Stomach smooth muscle (tissue), 2 donors: ENCODE results near the gene TMEM54.

Source experiments
- H3K27ac ChIP-seq: one replicate; pipeline ENCODE4 v1.7.0; 2013; ENCODE audit warnings: mild to moderate bottlenecking, low read length, inconsistent platforms
- H3K27me3 ChIP-seq, 2 donors: one replicate each; pipeline ENCODE4 v1.7.0; 2013; ENCODE audit warnings: low read length in 2 of 2; ENCODE audit not compliant: insufficient read depth in 2 of 2, control insufficient read depth in 1 of 2
- H3K36me3 ChIP-seq, 2 donors: one replicate each; pipeline ENCODE4 v1.7.0; 2013; ENCODE audit warnings: low read length in 2 of 2; ENCODE audit not compliant: control insufficient read depth in 2 of 2, insufficient read depth in 2 of 2
- H3K4me1 ChIP-seq: one replicate; pipeline ENCODE4 v1.7.0; 2013; ENCODE audit warnings: low read length; ENCODE audit not compliant: control insufficient read depth, insufficient read depth
- H3K4me3 ChIP-seq, 2 donors: one replicate each; pipeline ENCODE4 v1.7.0; 2013; ENCODE audit warnings: low read length in 2 of 2
- H3K9ac ChIP-seq, 2 donors: one replicate each; pipeline ENCODE4 v1.7.0; 2013; ENCODE audit warnings: low read length in 2 of 2, mild to moderate bottlenecking in 1 of 2
- H3K9me3 ChIP-seq, 2 donors: one replicate each; pipeline ENCODE4 v1.7.0; 2013; ENCODE audit warnings: low read length in 2 of 2; ENCODE audit not compliant: control insufficient read depth in 2 of 2
- donor health status: healthy.
- donor health status: Pancreatic carcinoma.

The TMEM54 gene

DNA sequence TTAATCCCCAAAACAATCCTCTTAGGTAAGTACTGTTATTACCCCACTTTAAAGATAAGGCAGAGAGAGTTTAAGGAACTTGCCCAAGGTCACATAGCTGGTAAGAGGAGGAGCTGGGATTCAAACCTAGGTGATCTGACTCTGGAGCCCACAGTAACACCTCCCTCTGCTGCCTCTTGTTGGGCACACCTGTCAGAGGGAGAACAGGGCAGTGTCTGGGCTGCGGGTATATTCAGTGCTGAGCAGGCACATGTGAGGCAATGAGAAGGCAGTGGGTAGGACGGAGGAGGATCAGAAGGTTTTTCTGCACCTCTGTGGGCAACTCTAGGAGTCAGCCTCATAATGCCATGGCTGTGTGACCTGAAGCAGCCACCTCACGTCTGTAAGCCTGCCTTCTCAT is 13.1 kb downstream of the TMEM54 start:
- Histone ChIP-seq H3K4me1 (peaks cover 9% of the 10 kb centered on the region), H3K36me3 (no peaks in the 10 kb centered on the region), H3K4me3 (no peak overlapping the region), H3K27ac (no peak overlapping the region), H3K9ac (no peak overlapping the region), H3K9me3 (no peaks in the 10 kb centered on the region), H3K27me3 (peaks cover 47 to 57% of the 10 kb centered on the region in 2 donors)

DNA sequence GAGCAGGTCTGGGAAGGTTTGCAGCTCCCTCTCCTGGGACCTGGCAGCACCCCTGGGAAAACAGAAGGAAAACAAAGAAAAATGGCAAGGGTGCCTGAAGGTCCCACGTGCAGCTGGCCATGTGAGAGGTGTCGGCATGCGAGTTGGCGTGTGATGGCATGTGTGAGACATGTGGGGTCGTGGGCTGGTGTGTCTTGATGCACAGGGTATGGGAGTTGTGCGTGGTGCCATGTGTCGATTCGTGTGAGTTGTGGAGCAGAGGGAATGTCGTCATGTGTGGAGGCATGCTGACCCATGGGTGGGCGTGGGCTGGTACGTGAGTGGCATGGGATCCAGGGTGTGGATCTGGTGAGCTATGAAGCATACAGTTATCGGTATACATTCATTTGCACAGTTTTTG is 13.6 kb downstream of the TMEM54 start:
- H3K9me3 ChIP-seq = no peaks in the 10 kb centered on the region
- H3K9ac ChIP-seq = no peak overlapping the region
- peaks cover 4% of the 10 kb centered on the region for H3K4me1 ChIP-seq
- peaks cover 45 to 52% of the 10 kb centered on the region in 2 donors for H3K27me3 ChIP-seq
- no peak overlapping the region for H3K4me3 ChIP-seq
- no peak overlapping the region for H3K27ac ChIP-seq
- no peaks in the 10 kb centered on the region for H3K36me3 ChIP-seq

DNA sequence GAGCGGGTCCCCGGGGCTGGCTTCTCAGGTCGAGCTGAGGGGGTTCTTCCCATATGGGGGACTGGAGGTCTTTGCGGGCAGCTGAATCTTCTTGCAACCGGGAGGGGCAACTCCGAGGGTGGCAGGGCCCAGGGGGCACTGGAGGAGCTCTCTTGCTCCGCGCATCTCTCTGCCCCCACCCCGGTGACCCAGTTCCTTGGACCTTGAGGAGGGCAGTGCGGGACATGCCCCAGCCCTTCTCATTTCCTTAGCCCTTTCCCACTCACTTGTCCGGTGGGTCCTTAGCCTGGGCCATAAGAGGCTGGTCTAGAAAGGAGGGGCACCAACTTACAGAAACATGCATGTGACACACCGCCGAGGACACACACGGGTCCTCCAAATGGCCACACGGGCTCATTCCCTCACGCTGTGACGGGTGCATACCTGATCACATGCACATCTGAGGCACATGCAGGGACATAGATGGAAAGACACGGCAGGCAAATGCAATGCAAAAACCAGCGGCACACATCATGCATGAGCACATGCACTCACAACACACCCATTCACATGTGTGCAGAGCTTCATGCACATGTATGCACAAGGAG is 14.3 kb downstream of the TMEM54 start:
- Histone ChIP-seq H3K4me3 (no peak overlapping the region), H3K4me1 (peaks cover 8% of the 10 kb centered on the region), H3K27me3 (peaks cover 38 to 45% of the 10 kb centered on the region in 2 donors), H3K27ac (no peak overlapping the region), H3K9me3 (no peaks in the 10 kb centered on the region), H3K36me3 (no peaks in the 10 kb centered on the region), H3K9ac (no peak overlapping the region)

DNA sequence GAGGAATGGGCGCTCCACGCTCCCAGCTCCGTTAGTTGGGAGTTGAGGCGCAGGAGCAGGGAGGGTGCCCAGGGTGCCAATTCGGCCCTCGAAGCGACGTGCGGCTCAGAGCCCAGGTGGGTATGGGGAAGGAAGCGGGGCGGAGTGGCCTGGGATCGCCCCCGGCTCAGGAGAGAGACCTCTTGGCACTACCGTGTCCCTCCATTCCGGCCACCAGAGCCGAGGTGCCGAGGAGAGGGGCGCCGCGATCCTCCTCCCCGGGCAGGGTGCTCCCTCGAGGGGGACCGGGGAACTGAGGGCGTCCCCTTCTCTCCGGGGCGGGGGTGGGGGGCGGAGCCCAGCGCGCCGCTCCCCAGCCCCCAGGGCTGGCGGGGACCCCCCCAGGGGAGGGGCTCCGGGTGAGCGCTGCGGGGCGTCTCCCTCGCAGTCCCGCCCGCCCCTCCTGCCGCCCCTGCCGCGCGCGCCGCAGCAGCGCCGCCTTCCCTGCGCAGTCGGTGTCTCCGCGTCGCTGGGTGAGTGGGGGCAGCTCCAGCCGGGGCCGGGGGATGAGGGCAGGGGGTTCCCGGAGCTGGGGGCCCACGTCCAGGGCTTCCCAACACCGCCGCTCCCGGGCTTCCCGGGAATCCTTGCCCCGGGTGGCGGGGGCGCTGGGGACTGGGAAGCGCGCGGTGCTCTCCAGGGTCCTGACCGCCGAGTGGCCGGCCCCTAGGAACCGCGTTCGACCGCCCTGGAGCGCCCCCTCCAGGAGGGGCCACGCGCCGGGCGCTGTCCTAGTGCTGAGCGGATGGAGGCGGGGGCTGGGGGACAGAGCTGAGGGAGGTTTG is 15.0 kb downstream of the TMEM54 start, which contains the start of gene HPCA:
Gene HPCA (plus strand): TSS at position 488 of the 824 bp plus-strand sequence. CDS start 2,408 bp downstream, outside the sequence.
- H3K9ac ChIP-seq = no peak within 1 kb of the TSS

DNA sequence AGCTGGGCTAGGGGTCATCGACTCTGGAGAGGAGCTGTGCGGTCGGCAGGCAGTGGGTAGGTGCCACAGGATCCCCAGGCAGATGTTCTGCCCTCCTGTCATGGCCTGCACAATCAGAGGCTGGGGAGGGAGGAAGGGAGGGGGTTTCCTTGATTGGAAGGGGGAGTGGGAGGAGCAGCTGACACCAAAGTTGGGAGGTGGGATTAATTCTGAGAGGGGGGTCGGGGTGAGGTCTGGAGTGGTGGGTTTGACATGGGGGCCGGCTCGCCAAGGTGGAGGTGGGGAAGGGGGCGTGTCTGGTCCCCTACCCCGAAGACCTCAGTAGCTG is 15.5 kb downstream of the TMEM54 start:
- no peak overlapping the region for H3K4me3 ChIP-seq
- peaks cover 18% of the 10 kb centered on the region for H3K4me1 ChIP-seq
- H3K9ac ChIP-seq = no peak overlapping the region
- H3K27ac ChIP-seq = no peak overlapping the region
- H3K36me3 ChIP-seq = no peaks in the 10 kb centered on the region
- peaks cover 36 to 38% of the 10 kb centered on the region in 2 donors for H3K27me3 ChIP-seq
- H3K9me3 ChIP-seq = no peaks in the 10 kb centered on the region

More for the DNA sequence above, 15.0 kb downstream of the TMEM54 start, which contains the start of gene HPCA:
- peaks cover 15% of the 10 kb centered on the region for H3K4me1 ChIP-seq
- H3K4me3 ChIP-seq = no peak within 1 kb of the TSS
- H3K27ac ChIP-seq = no peak within 1 kb of the TSS
- peaks cover 36 to 42% of the 10 kb centered on the region in 2 donors for H3K27me3 ChIP-seq
- H3K9me3 ChIP-seq = no peaks in the 10 kb centered on the region
- H3K36me3 ChIP-seq = no peaks in the 10 kb centered on the region

DNA sequence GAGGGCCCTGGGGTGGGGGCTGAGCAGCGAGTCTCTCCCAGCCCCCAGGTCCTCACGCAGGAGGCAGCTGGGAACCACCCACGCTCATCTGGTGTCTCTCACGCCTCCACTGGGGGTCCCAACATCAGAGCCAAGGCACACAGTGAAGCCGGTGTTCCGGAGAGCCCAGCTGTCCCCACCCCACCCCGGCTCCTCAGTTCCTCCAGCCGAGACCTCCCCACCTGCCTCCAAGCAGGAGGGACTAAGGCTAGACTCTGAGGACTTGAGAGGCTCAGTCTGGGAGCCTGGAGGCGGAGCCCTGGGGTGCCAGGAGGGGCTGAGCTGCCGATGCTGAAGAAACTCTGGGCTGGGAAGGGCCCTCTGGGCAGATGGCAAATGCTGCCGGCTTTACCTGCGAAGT is 16.5 kb downstream of the TMEM54 start:
- Histone ChIP-seq H3K4me3 (no peak overlapping the region), H3K9ac (no peak overlapping the region), H3K27me3 (peaks cover 36 to 37% of the 10 kb centered on the region in 2 donors), H3K36me3 (no peaks in the 10 kb centered on the region), H3K9me3 (no peaks in the 10 kb centered on the region), H3K27ac (no peak overlapping the region), H3K4me1 (peaks cover 18% of the 10 kb centered on the region)

DNA sequence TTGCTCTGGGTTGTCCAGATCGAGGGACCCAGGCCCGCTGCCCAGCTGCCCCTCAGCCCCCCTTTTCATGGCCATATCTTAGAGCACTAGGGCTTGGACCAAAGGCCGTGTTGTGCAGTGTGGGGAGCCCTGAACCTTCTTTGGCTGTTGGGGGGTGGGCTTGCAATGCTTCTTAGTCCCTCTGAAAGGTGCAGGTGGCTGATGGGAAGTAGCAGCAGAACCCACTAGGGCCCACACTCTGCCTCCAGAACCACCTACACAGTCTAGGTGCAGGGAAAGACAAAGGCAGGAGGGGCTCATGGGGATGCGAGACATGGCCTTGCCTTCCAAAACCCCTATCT is 17.2 kb downstream of the TMEM54 start:
- H3K9me3 ChIP-seq = no peaks in the 10 kb centered on the region
- no peaks in the 10 kb centered on the region for H3K36me3 ChIP-seq
- H3K4me3 ChIP-seq = no peak overlapping the region
- no peak overlapping the region for H3K27ac ChIP-seq
- H3K4me1 ChIP-seq = peaks cover 18% of the 10 kb centered on the region
- H3K9ac ChIP-seq = no peak overlapping the region
- H3K27me3 ChIP-seq = peaks cover 33 to 36% of the 10 kb centered on the region in 2 donors

DNA sequence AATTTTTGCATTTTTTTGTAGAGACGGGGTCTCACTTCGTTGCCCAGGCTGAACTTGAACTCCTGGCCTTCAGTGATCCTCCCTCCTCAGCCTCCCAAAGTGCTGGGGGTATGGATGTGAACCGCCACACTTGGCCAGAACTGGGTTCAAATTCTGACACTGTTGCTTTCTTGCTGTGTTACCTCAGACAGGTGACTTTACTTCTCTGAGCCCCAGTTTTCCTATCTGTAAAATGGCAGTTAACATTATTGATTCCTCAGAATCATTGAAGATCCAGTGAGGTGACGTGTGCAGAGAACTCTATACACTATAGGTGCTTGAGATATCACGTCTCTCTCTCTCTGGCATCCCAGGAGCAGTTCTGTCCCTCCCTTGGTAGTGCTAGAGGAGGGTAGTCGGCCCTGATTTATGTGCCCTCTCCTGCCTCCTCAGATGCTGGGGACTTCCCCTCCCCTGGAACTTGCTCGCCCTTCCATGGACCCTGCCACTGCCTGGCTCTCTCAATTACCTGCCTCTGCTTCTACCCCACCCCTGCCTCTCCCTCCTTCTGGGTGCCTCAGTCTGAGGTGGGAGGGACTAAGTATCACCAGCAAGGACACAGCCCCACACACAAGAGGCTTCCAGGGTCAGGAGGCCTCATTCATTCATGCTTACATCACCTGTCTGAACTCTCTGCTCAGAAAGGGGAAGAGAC is 17.7 kb downstream of the TMEM54 start:
- Histone ChIP-seq H3K4me3 (no peak overlapping the region), H3K9me3 (no peaks in the 10 kb centered on the region), H3K4me1 (peaks cover 19% of the 10 kb centered on the region), H3K36me3 (no peaks in the 10 kb centered on the region), H3K27me3 (peaks cover 31 to 32% of the 10 kb centered on the region in 2 donors), H3K27ac (no peak overlapping the region), H3K9ac (no peak overlapping the region)

DNA sequence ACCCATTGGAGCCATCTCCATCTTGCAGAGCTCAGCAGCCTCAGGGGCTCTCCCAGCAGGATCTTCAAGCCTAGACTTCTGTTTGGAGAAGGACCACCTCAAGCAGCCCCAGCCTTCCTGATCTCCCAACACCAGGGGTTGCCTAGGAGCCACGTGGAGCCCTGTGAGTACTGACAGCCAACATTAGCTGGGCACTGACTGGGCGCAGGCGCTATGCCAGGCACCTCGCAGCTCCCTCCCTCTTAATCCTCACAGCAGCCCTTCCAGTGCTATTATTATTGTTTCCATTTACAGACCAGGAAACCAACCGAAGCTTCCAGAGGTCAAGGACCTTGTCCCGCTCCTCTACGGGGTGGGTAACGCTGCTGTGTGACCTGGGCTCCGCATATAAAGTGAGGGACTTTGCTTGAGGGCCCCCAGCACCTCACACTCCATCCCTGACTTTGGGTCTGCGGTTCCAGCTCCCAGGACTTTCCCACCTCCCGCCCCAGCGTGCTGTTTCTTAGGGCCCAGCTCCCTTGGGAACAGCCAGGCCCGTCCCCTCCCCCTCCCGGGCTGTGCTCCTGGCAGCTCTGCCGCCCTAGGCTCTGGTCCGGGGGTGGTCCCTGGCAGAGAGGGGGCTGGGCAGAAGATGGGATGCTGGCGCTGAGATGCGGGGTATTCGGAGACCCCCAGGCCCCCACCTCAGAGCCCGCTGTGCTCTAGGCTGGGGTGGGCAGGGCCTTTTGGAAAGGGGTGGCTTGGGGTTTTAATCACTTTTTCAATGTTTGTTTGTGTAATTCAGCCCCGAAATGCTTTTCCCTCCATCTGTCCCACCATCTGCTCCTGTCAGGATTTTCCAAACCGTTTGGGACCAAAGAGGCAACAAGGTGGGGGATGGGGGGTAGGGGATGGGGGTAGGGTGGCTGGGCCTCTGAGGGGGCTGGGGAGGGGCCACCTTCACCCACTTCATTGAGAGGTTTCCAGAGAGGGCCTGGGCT is 19.0 kb downstream of the TMEM54 start:
- no peaks in the 10 kb centered on the region for H3K36me3 ChIP-seq
- peaks cover 29% of the 10 kb centered on the region for H3K4me1 ChIP-seq
- H3K9me3 ChIP-seq = no peaks in the 10 kb centered on the region
- peaks cover 22 to 30% of the 10 kb centered on the region in 2 donors for H3K27me3 ChIP-seq
- H3K9ac ChIP-seq = no peak overlapping the region
- peak overlapping the region in 1 of 2 donors; percentile 44 for H3K4me3 ChIP-seq
- H3K27ac ChIP-seq = no peak overlapping the region

DNA sequence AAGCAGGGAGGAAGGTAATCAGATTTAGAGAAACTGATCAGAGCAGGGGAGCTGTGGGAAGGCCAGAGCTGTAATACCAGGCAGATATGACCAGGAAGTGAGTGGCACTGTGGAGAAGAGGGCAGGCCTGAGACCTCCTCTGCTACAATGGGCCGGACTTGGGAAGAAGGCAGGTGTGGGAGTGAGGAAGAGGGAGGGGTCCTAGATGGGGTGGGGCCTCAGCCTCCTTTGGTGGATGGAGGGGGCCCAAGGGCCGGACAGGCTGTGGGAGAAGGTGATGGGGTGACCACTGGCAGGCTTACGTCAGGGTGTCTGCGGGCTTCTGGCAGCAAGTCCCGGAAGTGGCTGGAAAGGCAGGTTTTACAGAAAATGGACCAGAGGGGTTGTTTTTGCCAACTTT is 19.9 kb downstream of the TMEM54 start:
- H3K27ac ChIP-seq = no peak overlapping the region
- H3K4me3 ChIP-seq = no peak overlapping the region
- H3K9ac ChIP-seq = no peak overlapping the region
- no peaks in the 10 kb centered on the region for H3K36me3 ChIP-seq
- H3K9me3 ChIP-seq = no peaks in the 10 kb centered on the region
- peaks cover 29% of the 10 kb centered on the region for H3K4me1 ChIP-seq
- H3K27me3 ChIP-seq = peaks cover 17 to 22% of the 10 kb centered on the region in 2 donors
